HepG2 (cell line): Measurements from ENCODE around the gene ZFP36. TPM values are rescaled to one million over a fixed set of nuclear protein-coding genes. Genes with fewer than 3 reads are reported as not detected.

Source experiments
- BCL3 ChIP-seq: sonication (generic); formaldehyde crosslinking; IDR thresholded peaks from 2 replicates; pipeline ENCODE4 v1.5.1; 2020; ENCODE audit warnings: mild to moderate bottlenecking, missing genetic modification reagents, moderate library complexity
- HHEX ChIP-seq: IDR thresholded peaks from 2 replicates; pipeline ENCODE4 v1.6.1; 2016; ENCODE audit warnings: control low read depth
- KAT8 ChIP-seq: IDR thresholded peaks from 2 replicates; pipeline ENCODE4 v1.6.1; 2016; ENCODE audit warnings: missing genetic modification reagents, missing compliant biosample characterization
- KDM1A ChIP-seq: IDR thresholded peaks from 2 replicates; pipeline ENCODE4 v1.6.1; 2016; ENCODE audit warnings: missing compliant biosample characterization
- RBM39 ChIP-seq: fragments of 200-400 bp; formaldehyde crosslinking; IDR thresholded peaks from one replicate; pipeline ENCODE4 v1.6.1; 2018; ENCODE audit warnings: antibody characterized with exemption, mild to moderate bottlenecking, low read depth, low read length; ENCODE audit not compliant: poor library complexity, severe bottlenecking
- STAT5B ChIP-seq: sonication (generic); formaldehyde crosslinking; IDR thresholded peaks from 2 replicates; pipeline ENCODE4 v1.4.0; 2020; ENCODE audit warnings: missing genetic modification reagents
- TBP ChIP-seq: sonication (generic); formaldehyde crosslinking; IDR thresholded peaks from 2 replicates; pipeline ENCODE4 v1.5.0; 2020; ENCODE audit warnings: missing genetic modification reagents
- TIGD3 ChIP-seq: sonication (generic); formaldehyde crosslinking; IDR thresholded peaks from 2 replicates; pipeline ENCODE4 v1.5.1; 2020; ENCODE audit warnings: mild to moderate bottlenecking, missing genetic modification reagents, borderline replicate concordance
- ZKSCAN8 ChIP-seq: IDR thresholded peaks from 2 replicates; pipeline ENCODE4 v1.6.1; 2016; ENCODE audit warnings: borderline replicate concordance, missing genetic modification reagents, missing compliant biosample characterization
- ZMYM2 ChIP-seq: sonication (generic); formaldehyde crosslinking; IDR thresholded peaks from 2 replicates; pipeline ENCODE4 v1.8.0; 2022; ENCODE audit warnings: mild to moderate bottlenecking, missing genetic modification reagents
- ZNF136 ChIP-seq: sonication (generic); formaldehyde crosslinking; IDR thresholded peaks from 2 replicates; pipeline ENCODE4 v1.8.1; 2022; ENCODE audit warnings: low read depth, mild to moderate bottlenecking, moderate library complexity, missing genetic modification reagents
- ZNF138 ChIP-seq: sonication (generic); formaldehyde crosslinking; IDR thresholded peaks from 2 replicates; pipeline ENCODE4 v1.5.0; 2020; ENCODE audit warnings: mild to moderate bottlenecking, low read depth, missing genetic modification reagents
- ZNF251 ChIP-seq: sonication (generic); formaldehyde crosslinking; IDR thresholded peaks from 2 replicates; pipeline ENCODE4 v1.9.0; 2021; ENCODE audit warnings: mild to moderate bottlenecking, missing genetic modification reagents
- ZNF598 ChIP-seq: sonication (generic); formaldehyde crosslinking; IDR thresholded peaks from 2 replicates; pipeline ENCODE4 v1.5.1; 2020; ENCODE audit warnings: mild to moderate bottlenecking, missing genetic modification reagents, borderline replicate concordance
- ZNF672 ChIP-seq: sonication (generic); formaldehyde crosslinking; IDR thresholded peaks from 2 replicates; pipeline ENCODE4 v1.8.1; 2022; ENCODE audit warnings: missing genetic modification reagents
- ZNF7 ChIP-seq: IDR thresholded peaks from 2 replicates; pipeline ENCODE4 v1.6.1; 2016; ENCODE audit warnings: missing biosample characterization, missing genetic modification reagents
- ZNF724P ChIP-seq: sonication (generic); formaldehyde crosslinking; IDR thresholded peaks from 2 replicates; pipeline ENCODE4 v1.8.0; 2022; ENCODE audit warnings: missing genetic modification reagents, borderline replicate concordance
- ZNF841 ChIP-seq: sonication (generic); formaldehyde crosslinking; IDR thresholded peaks from 2 replicates; pipeline ENCODE4 v1.8.1; 2023; ENCODE audit warnings: missing genetic modification reagents, borderline replicate concordance
- polyA plus RNA-seq, 8 experiments: library from polyadenylated mRNA; depleted of rRNA in 3 of 8; stranded (reverse) in 7 of 8; unstranded in 1 of 8; fragments of >200 nt; fragmentation: Illumina TruSeq in 4 of 8; extraction: Trizol in 4 of 8; gene quantifications; 2 replicates each; pipeline versions ENCODE4 v1.2.1 to v1.2.3, GENCODE V29; 2011 to 2016; ENCODE audit warnings: low read depth in 4 of 8, missing spikeins in 1 of 8, mixed read lengths in 1 of 8; ENCODE audit not compliant: insufficient read depth in 1 of 8
- total RNA-seq, 5 experiments: library from RNA; depleted of rRNA; stranded (reverse); fragments of >200 nt; fragmentation: Illumina TruSeq; extraction: Trizol; gene quantifications; 2 replicates each; pipeline ENCODE4 v1.2.3, GENCODE V29; 2016; ENCODE audit warnings: low read depth in 1 of 5
- TF ChIP-seq, protein P1 (sequence below): sonication (generic); formaldehyde crosslinking; IDR thresholded peaks from 2 replicates; pipeline ENCODE4 v1.5.0; 2020; ENCODE audit warnings: mild to moderate bottlenecking, missing genetic modification reagents
- TF ChIP-seq, protein P2 (sequence below): sonication (generic); formaldehyde crosslinking; IDR thresholded peaks from 2 replicates; pipeline ENCODE4 v1.4.0; 2020; ENCODE audit warnings: missing genetic modification reagents, borderline replicate concordance

ZFP36 gene
- total and polyA plus RNA-seq, 2 of the 13 experiments (the other 11 are each of a cell fraction or from before 2014, with no cell fraction given) = 1.4 to 1.7 TPM

DNA sequence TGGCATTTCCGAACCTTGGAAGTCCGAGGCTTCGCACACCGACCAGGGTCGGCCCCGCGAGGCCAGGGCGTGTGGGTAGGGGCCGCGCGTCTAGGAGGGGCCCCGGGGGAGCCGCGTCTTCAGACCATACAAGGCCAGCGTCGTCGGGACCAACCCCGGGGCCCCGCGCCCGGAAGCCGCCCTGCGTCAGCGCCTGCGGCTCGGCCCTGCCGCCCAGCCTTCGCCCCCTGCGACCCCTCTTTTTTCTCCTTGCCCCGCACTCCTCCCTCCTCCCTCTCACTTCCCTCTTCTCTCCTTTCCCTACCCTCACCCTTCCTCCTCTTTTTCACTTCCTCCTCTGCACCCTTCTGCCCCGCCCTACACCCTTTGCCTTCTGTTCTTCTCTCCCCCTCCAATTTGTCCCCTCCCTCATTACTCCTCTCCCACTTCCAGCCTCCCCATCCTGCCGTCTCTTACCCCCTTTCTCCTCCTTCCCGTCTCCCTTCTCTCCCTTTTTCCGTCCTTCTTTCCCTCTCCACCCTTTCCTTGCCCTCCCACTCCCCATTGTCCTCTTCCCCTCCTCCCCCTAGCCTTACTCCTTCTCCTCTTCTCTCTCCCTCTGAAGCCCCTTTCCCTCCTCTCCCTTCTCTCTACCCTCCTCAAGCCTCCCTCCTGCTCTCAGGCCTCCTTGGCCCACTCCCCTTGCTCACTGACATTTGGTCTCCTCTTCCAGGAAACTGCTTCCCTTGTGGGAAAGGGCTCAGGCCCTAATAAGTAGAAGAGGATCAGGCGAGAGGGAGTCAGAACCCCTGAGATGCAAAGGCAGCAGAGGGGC lies 3.6 kb downstream of the ZFP36 start (continued):
- TF ChIP-seq HHEX (CRISPR knock-in tag) (no peak), ZNF138 (CRISPR knock-in tag) (no peak), TBP (CRISPR knock-in tag) (no peak), KAT8 (CRISPR knock-in tag) (no peak; the same call in 1 of the 2 replicates), ZKSCAN8 (CRISPR knock-in tag) (no peak), BCL3 (CRISPR knock-in tag) (no peak; the same call in 1 of the 2 replicates), ZMYM2 (CRISPR knock-in tag) (no peak), STAT5B (CRISPR knock-in tag) (no peak), ZNF136 (no peak), ZNF598 (CRISPR knock-in tag) (no peak), ZNF724P (CRISPR knock-in tag) (no peak), ZNF672 (CRISPR knock-in tag) (no peak), ZNF841 (CRISPR knock-in tag) (no peak), ZNF251 (CRISPR knock-in tag) (no peak), ZNF7 (CRISPR knock-in tag) (no peak), RBM39 (no peak), TIGD3 (CRISPR knock-in tag) (no peak), KDM1A (CRISPR knock-in tag) (no peak)
- TF ChIP-seq, protein P1, sequence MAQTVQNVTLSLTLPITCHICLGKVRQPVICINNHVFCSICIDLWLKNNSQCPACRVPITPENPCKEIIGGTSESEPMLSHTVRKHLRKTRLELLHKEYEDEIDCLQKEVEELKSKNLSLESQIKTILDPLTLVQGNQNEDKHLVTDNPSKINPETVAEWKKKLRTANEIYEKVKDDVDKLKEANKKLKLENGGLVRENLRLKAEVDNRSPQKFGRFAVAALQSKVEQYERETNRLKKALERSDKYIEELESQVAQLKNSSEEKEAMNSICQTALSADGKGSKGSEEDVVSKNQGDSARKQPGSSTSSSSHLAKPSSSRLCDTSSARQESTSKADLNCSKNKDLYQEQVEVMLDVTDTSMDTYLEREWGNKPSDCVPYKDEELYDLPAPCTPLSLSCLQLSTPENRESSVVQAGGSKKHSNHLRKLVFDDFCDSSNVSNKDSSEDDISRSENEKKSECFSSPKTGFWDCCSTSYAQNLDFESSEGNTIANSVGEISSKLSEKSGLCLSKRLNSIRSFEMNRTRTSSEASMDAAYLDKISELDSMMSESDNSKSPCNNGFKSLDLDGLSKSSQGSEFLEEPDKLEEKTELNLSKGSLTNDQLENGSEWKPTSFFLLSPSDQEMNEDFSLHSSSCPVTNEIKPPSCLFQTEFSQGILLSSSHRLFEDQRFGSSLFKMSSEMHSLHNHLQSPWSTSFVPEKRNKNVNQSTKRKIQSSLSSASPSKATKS (CRISPR knock-in tag) = no peak; the same call in 1 of the 2 replicates
- TF ChIP-seq, protein P2, sequence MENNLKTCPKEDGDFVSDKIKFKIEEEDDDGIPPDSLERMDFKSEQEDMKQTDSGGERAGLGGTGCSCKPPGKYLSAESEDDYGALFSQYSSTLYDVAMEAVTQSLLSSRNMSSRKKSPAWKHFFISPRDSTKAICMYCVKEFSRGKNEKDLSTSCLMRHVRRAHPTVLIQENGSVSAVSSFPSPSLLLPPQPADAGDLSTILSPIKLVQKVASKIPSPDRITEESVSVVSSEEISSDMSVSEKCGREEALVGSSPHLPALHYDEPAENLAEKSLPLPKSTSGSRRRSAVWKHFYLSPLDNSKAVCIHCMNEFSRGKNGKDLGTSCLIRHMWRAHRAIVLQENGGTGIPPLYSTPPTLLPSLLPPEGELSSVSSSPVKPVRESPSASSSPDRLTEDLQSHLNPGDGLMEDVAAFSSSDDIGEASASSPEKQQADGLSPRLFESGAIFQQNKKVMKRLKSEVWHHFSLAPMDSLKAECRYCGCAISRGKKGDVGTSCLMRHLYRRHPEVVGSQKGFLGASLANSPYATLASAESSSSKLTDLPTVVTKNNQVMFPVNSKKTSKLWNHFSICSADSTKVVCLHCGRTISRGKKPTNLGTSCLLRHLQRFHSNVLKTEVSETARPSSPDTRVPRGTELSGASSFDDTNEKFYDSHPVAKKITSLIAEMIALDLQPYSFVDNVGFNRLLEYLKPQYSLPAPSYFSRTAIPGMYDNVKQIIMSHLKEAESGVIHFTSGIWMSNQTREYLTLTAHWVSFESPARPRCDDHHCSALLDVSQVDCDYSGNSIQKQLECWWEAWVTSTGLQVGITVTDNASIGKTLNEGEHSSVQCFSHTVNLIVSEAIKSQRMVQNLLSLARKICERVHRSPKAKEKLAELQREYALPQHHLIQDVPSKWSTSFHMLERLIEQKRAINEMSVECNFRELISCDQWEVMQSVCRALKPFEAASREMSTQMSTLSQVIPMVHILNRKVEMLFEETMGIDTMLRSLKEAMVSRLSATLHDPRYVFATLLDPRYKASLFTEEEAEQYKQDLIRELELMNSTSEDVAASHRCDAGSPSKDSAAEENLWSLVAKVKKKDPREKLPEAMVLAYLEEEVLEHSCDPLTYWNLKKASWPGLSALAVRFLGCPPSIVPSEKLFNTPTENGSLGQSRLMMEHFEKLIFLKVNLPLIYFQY (CRISPR knock-in tag) = no peak
